Measurements from ENCODE around the gene CASP6. TPM values are rescaled to one million over a fixed set of nuclear protein-coding genes. Genes with fewer than 3 reads are reported as not detected.
A peak's percentile ranks its signal among the peaks of the same experiment; 100 is the strongest.

CASP6 gene
- total RNA-seq, 4 donors from 2014 or later: 16.3 to 26.8 (median 19.2) TPM

GRCh38 chr4:109708990-109709389 lies 5.7 kb upstream of the CASP6 start:
- Histone ChIP-seq H3K36me3 (peaks cover 0 to 33% (median 19%) of the 10 kb centered on the region in 4 donors), H3K27me3 (no peaks in the 10 kb centered on the region), H3K9me3 (no peaks in the 10 kb centered on the region), H3K4me1 (peaks cover 0 to 5% (median 3%) of the 10 kb centered on the region in 4 donors), H3K27ac (replicated peaks in 1 of 4) (no peak overlapping the region), H3K4me3 (no peak overlapping the region)
- WGBS: 93% methylated on average over 1 of the region's 1 CpG
- TF ChIP-seq CTCF (IDR thresholded peaks at IDR 0.05) (no peak), POLR2AphosphoS5 (IDR thresholded peaks at IDR 0.05) (no peak), POLR2A (IDR thresholded peaks at IDR 0.05; ENCODE audit: low read depth) (no peak), EP300 (IDR thresholded peaks at IDR 0.05) (no peak)
- DNase-seq (ENCODE audit: extremely low spot score): no peak
- intact Hi-C loops (cut with DNase I): loop anchor here (10.0 kb wide), 1 partner anchor 284 kb away; no protein-coding TSS in a partner anchor

- no peak overlapping the region for H3K27ac ChIP-seq (replicated peaks in 1 of 4)
- intact Hi-C loops (cut with DNase I): loop anchor here (10.0 kb wide), 1 partner anchor 284 kb away; no protein-coding TSS in a partner anchor
- 68% methylated on average over 2 of the region's 2 CpGs for WGBS
Observed at GRCh38 chr4:109708435-109708834, 5.2 kb upstream of the CASP6 start.

GRCh38 chr4:109703664-109704361 lies 568 bp upstream of the CASP6 start:
- intact Hi-C loops (cut with DNase I): loop anchor here (2.0 to 10.0 kb wide), 3 partner anchors 25 to 279 kb away; partner anchors contain the start of gene GAR1
- Histone ChIP-seq H3K9me3 (no peaks in the 10 kb centered on the region), H3K27ac (replicated peaks in 1 of 4) (peak overlapping the region; percentile 75 to 91 (median 86)), H3K36me3 (peaks cover 0 to 13% (median 8%) of the 10 kb centered on the region in 4 donors), H3K4me3 (peak overlapping the region; percentile 61 to 86 (median 78)), H3K4me1 (peaks cover 11 to 28% (median 23%) of the 10 kb centered on the region in 4 donors), H3K27me3 (no peaks in the 10 kb centered on the region)
- 28% methylated on average over 7 of the region's 11 CpGs for WGBS
- DNase-seq (ENCODE audit: extremely low spot score): no peak
- TF ChIP-seq POLR2AphosphoS5 (IDR thresholded peaks at IDR 0.05): no peak
- no peak for TF ChIP-seq CTCF (IDR thresholded peaks at IDR 0.05)
- no peak for TF ChIP-seq POLR2A (IDR thresholded peaks at IDR 0.05; ENCODE audit: low read depth)

More at GRCh38 chr4:109708435-109708834, 5.2 kb upstream of the CASP6 start:
- Histone ChIP-seq H3K9me3 (no peaks in the 10 kb centered on the region), H3K4me1 (peaks cover 0 to 11% (median 8%) of the 10 kb centered on the region in 4 donors), H3K27me3 (no peaks in the 10 kb centered on the region), H3K36me3 (peaks cover 0 to 28% (median 17%) of the 10 kb centered on the region in 4 donors), H3K4me3 (no peak overlapping the region)
- no peak for TF ChIP-seq EP300 (IDR thresholded peaks at IDR 0.05)
- no peak for TF ChIP-seq POLR2AphosphoS5 (IDR thresholded peaks at IDR 0.05)
- TF ChIP-seq CTCF (IDR thresholded peaks at IDR 0.05): no peak
- TF ChIP-seq POLR2A (IDR thresholded peaks at IDR 0.05; ENCODE audit: low read depth): no peak
- DNase-seq (ENCODE audit: extremely low spot score): no peak

- H3K36me3 ChIP-seq: peaks cover 0 to 12% (median 4%) of the 10 kb centered on the region in 4 donors
- intact Hi-C loops (cut with DNase I): loop anchor here (2.0 to 10.0 kb wide), 3 partner anchors 27 to 277 kb away; partner anchors contain the start of gene GAR1
- H3K27me3 ChIP-seq: no peaks in the 10 kb centered on the region
- 55% methylated on average over 21 of the region's 21 CpGs for WGBS
- peaks cover 11 to 28% (median 23%) of the 10 kb centered on the region in 4 donors for H3K4me1 ChIP-seq
- TF ChIP-seq EP300 (IDR thresholded peaks at IDR 0.05): no peak
- TF ChIP-seq POLR2AphosphoS5 (IDR thresholded peaks at IDR 0.05): no peak
- no peak for TF ChIP-seq CTCF (IDR thresholded peaks at IDR 0.05)
- TF ChIP-seq POLR2A (IDR thresholded peaks at IDR 0.05; ENCODE audit: low read depth): no peak
- peak overlapping the region; percentile 61 to 86 (median 78) for H3K4me3 ChIP-seq
- no peaks in the 10 kb centered on the region for H3K9me3 ChIP-seq
- peak overlapping the region; percentile 75 to 91 (median 86) for H3K27ac ChIP-seq (replicated peaks in 1 of 4)
- no peak for DNase-seq (ENCODE audit: extremely low spot score)
Observed at GRCh38 chr4:109701566-109702410, 1.5 kb downstream of the CASP6 start.

Data from esophagus muscularis mucosa (tissue), 4 donors.